Glutamatergic neuron (in vitro differentiated cells): ENCODE measurements around the gene NFKBIB. TPM values are rescaled to one million over a fixed set of nuclear protein-coding genes. Genes with fewer than 3 reads are reported as not detected.
A peak's percentile ranks its signal among the peaks of the same experiment; 100 is the strongest.
"Not testable (repeated sequence)": the region's sequence is repeated elsewhere in the genome, so short reads cannot be mapped to it uniquely, and the experiment has no call there.

Source experiments
- DNase-seq: peaks from one replicate; pipeline ENCODE4 v3.0.0; 2022
- H3K27ac Mint-ChIP-seq: one replicate; pipeline ENCODE4 v1.8.0; 2020; ENCODE audit warnings: mild to moderate bottlenecking, mixed read lengths, inconsistent platforms; ENCODE audit not compliant: unreplicated experiment
- H3K27me3 Mint-ChIP-seq: one replicate; pipeline ENCODE4 v1.8.0; 2020; ENCODE audit warnings: mild to moderate bottlenecking, moderate library complexity, mixed read lengths, inconsistent platforms; ENCODE audit not compliant: unreplicated experiment
- H3K36me3 Mint-ChIP-seq: one replicate; pipeline ENCODE4 v1.8.0; 2020; ENCODE audit warnings: mild to moderate bottlenecking, mixed read lengths, inconsistent platforms; ENCODE audit not compliant: unreplicated experiment
- H3K4me1 Mint-ChIP-seq: one replicate; pipeline ENCODE4 v1.8.0; 2020; ENCODE audit warnings: mild to moderate bottlenecking, low read depth, mixed read lengths, inconsistent platforms; ENCODE audit not compliant: unreplicated experiment
- H3K4me3 Mint-ChIP-seq: one replicate; pipeline ENCODE4 v1.8.0; 2020; ENCODE audit warnings: mild to moderate bottlenecking, mixed read lengths, inconsistent platforms; ENCODE audit not compliant: unreplicated experiment
- H3K9me3 Mint-ChIP-seq: one replicate; pipeline ENCODE4 v1.8.0; 2020; ENCODE audit warnings: mild to moderate bottlenecking, moderate library complexity, mixed read lengths, inconsistent platforms; ENCODE audit not compliant: unreplicated experiment
- total RNA-seq: library from RNA; stranded (reverse); fragmentation: NEBNext Ultra II Directional; extraction: Animal tissue kit (Norgen Biotek cat#: 25700); gene quantifications from one replicate; pipeline ENCODE4 v1.2.1, GENCODE V29; 2021; ENCODE audit not compliant: unreplicated experiment
- TF ChIP-seq, protein P1 (sequence below): fragments of 200-600 bp; sonication (generic); IDR thresholded peaks from one replicate; pipeline ENCODE4 v1.5.0; 2021; ENCODE audit not compliant: partially characterized antibody, unreplicated experiment

NFKBIB gene
- total RNA-seq, 1 donor from 2014 or later = 12.8 TPM

DNA sequence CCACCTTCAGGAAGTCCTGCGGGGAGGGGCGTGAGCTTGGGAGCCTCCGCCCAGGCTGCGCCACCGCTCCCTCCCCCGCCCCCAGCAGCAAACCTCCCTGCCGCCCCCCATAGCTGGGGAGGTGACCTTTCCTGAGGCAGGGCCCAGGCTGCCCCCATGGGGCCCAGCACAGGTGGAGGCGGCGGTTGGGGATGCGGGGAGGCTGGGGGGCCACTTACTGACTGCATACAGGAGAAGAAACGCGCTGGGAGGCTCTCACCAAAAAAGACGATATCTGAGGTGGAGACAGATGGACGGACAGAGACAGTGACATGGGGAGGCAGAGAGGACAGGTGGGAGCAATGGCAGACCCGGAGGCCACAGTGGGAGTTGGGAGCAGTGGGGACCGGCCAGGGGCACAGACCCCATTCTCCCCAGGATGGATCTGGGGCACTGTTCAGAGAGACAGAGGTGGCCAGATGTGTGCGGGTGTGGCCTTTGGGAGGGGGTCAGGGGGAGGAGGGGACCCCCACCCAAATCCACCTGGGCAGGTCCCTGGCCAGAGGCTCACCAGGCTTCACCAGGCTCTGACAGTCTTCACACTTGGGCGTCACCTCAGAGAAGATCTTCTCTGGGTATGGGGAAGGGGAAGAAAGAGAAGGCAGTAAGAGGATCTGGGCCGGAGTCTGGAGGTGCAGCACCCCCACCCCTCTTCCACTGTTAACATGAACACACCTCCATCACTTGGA, 18.7 kb upstream of the NFKBIB start:
- Mint-ChIP-seq H3K4me3 (no peak overlapping the region), H3K4me1 (peaks cover 18% of the 10 kb centered on the region), H3K27me3 (no peaks in the 10 kb centered on the region), H3K36me3 (no peaks in the 10 kb centered on the region), H3K9me3 (peaks cover 3% of the 10 kb centered on the region), H3K27ac (no peak overlapping the region)
- DNase-seq = no peak
- TF ChIP-seq, protein P1, sequence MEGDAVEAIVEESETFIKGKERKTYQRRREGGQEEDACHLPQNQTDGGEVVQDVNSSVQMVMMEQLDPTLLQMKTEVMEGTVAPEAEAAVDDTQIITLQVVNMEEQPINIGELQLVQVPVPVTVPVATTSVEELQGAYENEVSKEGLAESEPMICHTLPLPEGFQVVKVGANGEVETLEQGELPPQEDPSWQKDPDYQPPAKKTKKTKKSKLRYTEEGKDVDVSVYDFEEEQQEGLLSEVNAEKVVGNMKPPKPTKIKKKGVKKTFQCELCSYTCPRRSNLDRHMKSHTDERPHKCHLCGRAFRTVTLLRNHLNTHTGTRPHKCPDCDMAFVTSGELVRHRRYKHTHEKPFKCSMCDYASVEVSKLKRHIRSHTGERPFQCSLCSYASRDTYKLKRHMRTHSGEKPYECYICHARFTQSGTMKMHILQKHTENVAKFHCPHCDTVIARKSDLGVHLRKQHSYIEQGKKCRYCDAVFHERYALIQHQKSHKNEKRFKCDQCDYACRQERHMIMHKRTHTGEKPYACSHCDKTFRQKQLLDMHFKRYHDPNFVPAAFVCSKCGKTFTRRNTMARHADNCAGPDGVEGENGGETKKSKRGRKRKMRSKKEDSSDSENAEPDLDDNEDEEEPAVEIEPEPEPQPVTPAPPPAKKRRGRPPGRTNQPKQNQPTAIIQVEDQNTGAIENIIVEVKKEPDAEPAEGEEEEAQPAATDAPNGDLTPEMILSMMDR = no peak

DNA sequence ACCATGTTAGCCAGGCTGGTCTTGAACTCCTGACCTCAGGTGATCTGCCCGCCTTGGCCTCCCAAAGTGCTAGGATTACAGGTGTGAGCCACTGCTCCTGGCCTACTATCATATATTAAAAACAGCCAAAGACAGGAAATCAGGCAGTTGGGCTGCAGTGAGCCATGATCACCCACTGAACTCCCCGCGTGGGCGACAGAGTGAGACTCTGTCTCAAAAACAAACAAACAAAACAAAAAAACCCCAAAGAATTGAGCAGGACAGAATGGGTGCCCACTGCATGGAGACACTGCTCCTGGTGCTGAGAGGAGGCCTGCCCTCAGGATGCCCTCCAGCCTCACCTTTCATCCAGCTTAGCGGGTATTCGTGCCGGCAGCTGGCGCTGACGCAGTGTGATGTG, 16.5 kb upstream of the NFKBIB start:
- Mint-ChIP-seq H3K9me3 (no peaks in the 10 kb centered on the region), H3K36me3 (no peaks in the 10 kb centered on the region), H3K4me1 (peaks cover 6% of the 10 kb centered on the region), H3K27me3 (no peaks in the 10 kb centered on the region), H3K27ac (no peak overlapping the region), H3K4me3 (no peak overlapping the region)
- DNase-seq = no peak
- TF ChIP-seq, protein P1 = no peak

DNA sequence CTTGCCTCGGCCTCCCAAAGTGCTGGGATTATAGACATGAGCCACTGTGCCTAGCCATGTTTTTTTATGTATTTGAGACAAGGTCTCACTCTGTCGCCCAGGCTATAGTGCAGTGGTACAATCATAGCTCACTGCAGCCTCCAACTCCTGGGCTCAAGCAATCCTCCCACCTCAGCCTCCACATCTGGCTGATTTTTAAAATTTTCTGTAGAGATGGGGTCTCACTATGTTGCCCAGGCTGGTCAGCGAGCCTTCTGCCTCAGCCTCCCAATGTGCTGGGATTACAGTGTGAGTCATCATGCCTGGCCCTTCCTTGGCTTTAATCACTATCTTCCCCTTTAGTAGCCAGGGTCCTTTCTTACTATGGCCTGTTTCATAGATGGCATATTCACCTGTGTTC, 15.1 kb upstream of the NFKBIB start:
- H3K36me3 Mint-ChIP-seq, H3K27me3 Mint-ChIP-seq, H3K4me1 Mint-ChIP-seq, H3K27ac Mint-ChIP-seq, DNase-seq, H3K9me3 Mint-ChIP-seq, H3K4me3 Mint-ChIP-seq: not testable (repeated sequence)

DNA sequence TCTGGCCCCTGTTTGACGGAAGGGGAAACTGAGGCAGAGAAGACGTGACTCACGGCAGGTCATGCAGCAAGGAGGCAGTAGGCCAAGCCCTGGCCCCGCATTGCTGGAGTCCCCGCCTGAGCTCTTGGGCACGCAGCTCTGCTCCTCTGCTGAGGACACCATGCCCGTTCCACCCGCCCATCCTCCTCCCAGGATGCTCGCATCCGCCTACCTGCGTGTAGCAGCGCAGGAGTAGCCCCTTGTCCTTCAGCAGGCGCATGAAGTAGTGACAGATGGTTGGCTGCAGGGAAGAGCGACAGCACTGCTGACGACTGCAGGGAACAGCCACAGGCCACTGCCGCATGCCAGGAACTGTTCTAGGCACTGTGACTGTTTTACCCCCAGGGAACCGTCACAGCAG, 10.9 kb upstream of the NFKBIB start:
- DNase-seq = no peak
- no peak overlapping the region for H3K4me3 Mint-ChIP-seq
- TF ChIP-seq, protein P1 = no peak
- H3K4me1 Mint-ChIP-seq = no peaks in the 10 kb centered on the region
- H3K36me3 Mint-ChIP-seq = no peaks in the 10 kb centered on the region
- H3K9me3 Mint-ChIP-seq = no peaks in the 10 kb centered on the region
- no peaks in the 10 kb centered on the region for H3K27me3 Mint-ChIP-seq
- peak overlapping the region; percentile 28 for H3K27ac Mint-ChIP-seq

DNA sequence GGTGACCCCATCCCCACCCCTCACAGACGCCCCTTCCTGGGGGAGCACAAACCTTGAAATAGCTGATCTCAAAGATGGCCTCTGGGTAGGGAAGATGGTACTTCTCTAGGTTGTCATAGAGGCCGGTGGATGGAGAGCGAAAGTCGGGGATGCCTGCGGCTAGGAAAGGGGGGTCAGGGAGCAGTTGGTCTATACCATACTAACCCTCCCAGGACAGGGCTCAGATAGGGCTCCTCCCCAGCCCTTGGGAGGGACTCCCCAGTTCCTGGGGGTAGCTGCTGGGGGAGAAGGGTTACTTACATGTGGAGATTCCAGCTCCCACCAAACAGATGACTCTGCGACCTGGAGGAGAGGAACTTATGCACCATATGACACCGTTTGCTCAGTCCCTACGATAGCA, 10.0 kb upstream of the NFKBIB start:
- no peaks in the 10 kb centered on the region for H3K9me3 Mint-ChIP-seq
- H3K36me3 Mint-ChIP-seq = no peaks in the 10 kb centered on the region
- no peak for DNase-seq
- no peak overlapping the region for H3K4me3 Mint-ChIP-seq
- H3K27me3 Mint-ChIP-seq = no peaks in the 10 kb centered on the region
- no peaks in the 10 kb centered on the region for H3K4me1 Mint-ChIP-seq
- TF ChIP-seq, protein P1 = no peak
- no peak overlapping the region for H3K27ac Mint-ChIP-seq
